ENCODE results near the gene CCDC43. TPM values are rescaled to one million over a fixed set of nuclear protein-coding genes. Genes with fewer than 3 reads are reported as not detected.
A peak's percentile ranks its signal among the peaks of the same experiment; 100 is the strongest.

Gene CCDC43
- polyA plus RNA-seq, 1 of the 3 experiments (the other 2 are of a cell fraction) = 6.4 TPM

DNA sequence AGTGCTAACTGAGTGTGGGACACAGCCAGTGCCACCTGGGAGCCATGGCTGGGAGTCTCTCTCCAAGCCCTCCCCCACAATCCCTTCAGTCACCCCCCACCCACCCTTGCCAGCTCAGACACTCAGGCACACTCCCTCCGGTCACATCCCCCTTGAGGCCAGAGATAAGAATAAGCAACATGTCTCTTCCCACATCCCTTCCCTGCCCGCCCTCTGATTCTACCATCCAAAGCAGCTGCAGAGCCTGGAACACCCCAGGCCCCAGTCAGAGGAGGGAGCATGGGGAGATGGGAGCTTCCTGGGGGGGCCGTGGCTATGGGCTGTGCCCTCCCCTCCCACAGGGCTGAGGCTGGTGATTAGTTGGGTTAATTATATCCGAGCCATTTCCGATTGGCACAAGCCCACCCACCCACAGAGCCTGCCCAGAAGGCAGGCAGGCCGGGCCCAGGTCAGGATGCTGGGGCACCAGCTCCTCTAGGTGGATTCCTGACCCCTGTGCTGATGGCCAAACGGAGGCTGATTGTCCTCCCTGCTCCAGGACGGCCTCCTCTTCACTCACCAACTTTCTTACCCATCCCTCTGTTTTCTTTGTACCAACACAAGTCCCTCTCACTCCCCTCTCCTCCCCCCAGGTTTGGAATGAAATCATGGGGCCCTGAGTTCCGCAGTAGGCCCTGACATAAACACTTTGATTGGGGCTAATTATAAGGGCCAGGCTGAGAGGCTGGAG is 61.9 kb downstream of the CCDC43 start:
- no peaks in the 10 kb centered on the region for H3K36me3 ChIP-seq (replicated peaks in 1 of 2; ENCODE audit: control insufficient read depth in 1 of 2, insufficient read depth in 2 of 2, low read length in 1 of 2)
- H3K4me1 ChIP-seq (ENCODE audit: control insufficient read depth in 1 of 2, insufficient read depth in 2 of 2, low read depth in 1 of 2, low read length in 1 of 2) = peaks cover 0 to 6% of the 10 kb centered on the region in 2 experiments; a peak in 1 of 4 replicates
- POLR2A ChIA-PET = no interaction called here
- H3K9ac ChIP-seq = no peak overlapping the region
- H3K79me2 ChIP-seq (ENCODE audit: insufficient read depth) = no peaks in the 10 kb centered on the region
- DNase-seq = peak; percentile 46
- no peak overlapping the region for H3K27ac ChIP-seq (ENCODE audit: low read depth in 2 of 2, low read length in 1 of 2)
- H3K9me2 ChIP-seq = no peaks in the 10 kb centered on the region
- no peaks in the 10 kb centered on the region for H3K9me3 ChIP-seq
- H2AFZ ChIP-seq (ENCODE audit: low read depth) = no peak overlapping the region
- TF ChIP-seq RXRA (IDR thresholded peaks at IDR 0.05; ENCODE audit: borderline replicate concordance, low read depth) (no peak), GABPA (IDR thresholded peaks at IDR 0.05; ENCODE audit: low read depth) (no peak), EZH2phosphoT487 (IDR thresholded peaks at IDR 0.05; ENCODE audit: borderline replicate concordance, low read depth) (no peak), TCF12 (IDR thresholded peaks at IDR 0.05) (no peak), EP300 (IDR thresholded peaks at IDR 0.05; ENCODE audit: borderline replicate concordance in 1 of 2, low read depth in 1 of 2, low read length in 1 of 2) (no peak), SIN3A (IDR thresholded peaks at IDR 0.05; ENCODE audit: borderline replicate concordance, low read depth, low read length) (no peak), SMC3 (IDR thresholded peaks at IDR 0.05; ENCODE audit: low read depth, low read length) (no peak), GATA2 (CRISPR knock-in tag; IDR thresholded peaks at IDR 0.05) (no peak), TEAD4 (IDR thresholded peaks at IDR 0.05; ENCODE audit: borderline replicate concordance, insufficient read depth) (no peak)
- 93% methylated on average over 5 of the region's 9 CpGs for WGBS (ENCODE audit: low lambda C conversion rate)
- H3K27me3 ChIP-seq (ENCODE audit: insufficient read depth) = no peaks in the 10 kb centered on the region
- CTCF ChIA-PET = interaction anchor here (0.7 to 1.1 kb wide), 3 partner anchors 14 to 132 kb away, joined by 3 read pairs; no protein-coding TSS in a partner anchor
- no peaks in the 10 kb centered on the region for H4K20me1 ChIP-seq (ENCODE audit: insufficient read depth)
- H3K4me3 ChIP-seq (ENCODE audit: low read depth in 2 of 2, low read length in 1 of 2) = no peak overlapping the region
- H3K4me2 ChIP-seq = no peak overlapping the region
- H3F3A ChIP-seq (replicated peaks; ENCODE audit: insufficient read depth) = no peaks in the 10 kb centered on the region

Small RNA genes lying within 50 kb of the gene (small RNA-seq; reads per million reads assigned to genes)
- 0 reads per million in 7 experiments for gene RN7SL819P
- 0 reads per million in 7 experiments for gene SMCO4P1

Other genes with a start within 250 kb of the CCDC43 start
- gene GPATCH8, start 186.4 kb downstream of the CCDC43 start, polyA plus RNA-seq (2012; rRNA removed) = 12.7 and 15.2 TPM in 2 replicates
- gene FZD2, start 132.3 kb downstream of the CCDC43 start, polyA plus RNA-seq (2012; rRNA removed) = 28.9 and 35.1 TPM in 2 replicates
- gene MEIOC, start 33.3 kb downstream of the CCDC43 start, polyA plus RNA-seq (2012; rRNA removed) = 1.2 and 1.3 TPM in 2 replicates
- gene DBF4B, start 18.9 kb upstream of the CCDC43 start, polyA plus RNA-seq (2012; rRNA removed) = 8.3 and 9.6 TPM in 2 replicates
- gene ADAM11, start 69.2 kb upstream of the CCDC43 start, polyA plus RNA-seq (2012; rRNA removed) = 1.8 and 2.5 TPM in 2 replicates
- gene GJC1, start 140.5 kb upstream of the CCDC43 start, polyA plus RNA-seq (2012; rRNA removed) = 15.2 and 15.6 TPM in 2 replicates
- not detected in 2 replicates for gene HIGD1B, start 158.1 kb upstream of the CCDC43 start, polyA plus RNA-seq (2012; rRNA removed)
- 79.9 and 82.9 TPM in 2 replicates for gene EFTUD2, start 209.7 kb upstream of the CCDC43 start, polyA plus RNA-seq (2012; rRNA removed)
- gene GFAP, start 225.7 kb upstream of the CCDC43 start, polyA plus RNA-seq (2012; rRNA removed) = 0.48 and 0.71 TPM in 2 replicates

Measured in SK-N-SH (cell line).